AG09319 (cell line): Measurements from ENCODE around the gene EEPD1.

Source experiments
- DNase-seq: peaks from one replicate; pipeline ENCODE4 v3.0.0-alpha.2; 2010; ENCODE audit warnings: low read depth; ENCODE audit errors: extremely low read depth
- CTCF ChIP-seq: IDR thresholded peaks from 2 replicates; pipeline ENCODE4 v1.5.1; 2011; ENCODE audit warnings: low read depth, mild to moderate bottlenecking, inconsistent platforms, low read length, moderate library complexity

EEPD1 gene

DNA sequence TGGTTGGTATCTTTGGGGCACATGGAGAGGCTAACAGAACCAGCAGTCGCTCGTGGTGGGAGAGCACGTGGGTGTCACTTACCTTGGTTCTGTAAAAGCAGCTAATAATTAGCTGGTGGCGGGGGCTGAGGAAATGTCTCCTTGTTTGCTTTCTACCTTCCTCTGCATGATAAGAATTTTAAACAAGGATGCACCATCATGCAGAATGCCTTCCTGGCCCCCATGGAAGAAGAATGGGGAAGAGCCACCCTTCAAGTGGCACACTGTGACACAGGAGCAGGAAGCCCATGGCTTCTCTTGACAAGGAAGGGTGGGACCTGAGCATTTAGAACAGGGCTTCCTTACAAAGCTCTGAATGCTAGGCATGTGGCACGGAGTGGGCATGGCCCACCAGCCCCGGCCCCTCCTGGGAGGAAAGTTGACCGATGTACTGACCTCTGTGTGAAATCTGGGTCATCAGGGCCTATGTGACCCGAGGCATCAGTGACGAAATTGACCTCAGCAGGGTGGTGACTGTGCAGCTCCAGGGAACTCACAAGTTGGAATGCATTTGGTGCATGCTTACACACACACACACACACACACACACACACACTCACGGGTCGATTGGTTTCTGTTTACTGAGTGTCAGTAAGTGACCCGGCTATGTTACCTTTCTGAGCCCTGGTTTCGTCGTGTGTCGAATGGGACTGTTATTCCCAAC lies 119.7 kb downstream of the EEPD1 start:
- TF ChIP-seq CTCF = no peak
- DNase-seq = no peak

GRCh38 chr7:36273836-36274235 lies 120.8 kb downstream of the EEPD1 start:
- TF ChIP-seq CTCF = no peak

GRCh38 chr7:36275735-36276284 lies 122.8 kb downstream of the EEPD1 start:
- DNase-seq = no peak

More at GRCh38 chr7:36273836-36274235, 120.8 kb downstream of the EEPD1 start:
- no peak for DNase-seq

GRCh38 chr7:36276428-36277248 lies 123.6 kb downstream of the EEPD1 start:
- no peak for TF ChIP-seq CTCF
- no peak for DNase-seq

More at GRCh38 chr7:36275735-36276284, 122.8 kb downstream of the EEPD1 start:
- TF ChIP-seq CTCF = no peak

- TF ChIP-seq CTCF = no peak
Observed at GRCh38 chr7:36277249-36277542, 124.1 kb downstream of the EEPD1 start.

DNA sequence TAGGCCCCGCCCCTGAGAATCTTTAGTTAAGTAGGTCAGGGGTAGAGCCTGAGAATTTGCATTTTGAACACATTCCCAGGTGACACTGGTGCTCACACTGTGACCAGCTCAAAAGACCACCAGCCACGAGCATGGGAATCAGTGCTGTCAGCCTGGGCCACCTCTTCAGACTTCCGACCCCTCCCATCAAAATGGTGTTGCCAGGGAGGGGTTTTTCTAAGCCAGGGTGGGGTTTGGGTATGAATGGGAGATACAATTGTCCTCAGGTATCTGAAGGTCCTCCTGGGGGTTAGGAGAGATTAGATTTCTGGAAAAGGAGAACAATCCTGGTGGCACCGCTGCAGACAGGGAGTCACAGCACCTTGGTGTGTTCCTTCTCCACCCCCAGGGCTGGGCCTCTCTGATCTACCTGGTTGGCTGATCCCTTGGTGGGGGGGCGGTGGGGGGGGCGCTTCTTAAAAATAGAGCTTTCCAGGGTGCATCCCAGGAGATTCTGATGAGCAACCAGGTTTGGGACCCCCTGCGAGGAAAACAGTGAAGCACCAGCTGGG lies 125.1 kb downstream of the EEPD1 start:
- DNase-seq = no peak

More at GRCh38 chr7:36277249-36277542, 124.1 kb downstream of the EEPD1 start:
- no peak for DNase-seq

More for the DNA sequence above, 125.1 kb downstream of the EEPD1 start:
- TF ChIP-seq CTCF = no peak
